H1 (cell line): ENCODE measurements around the gene NFX1. TPM values are rescaled to one million over a fixed set of nuclear protein-coding genes. Genes with fewer than 3 reads are reported as not detected.

Experiments
- CTCF ChIA-PET: fragments of 300-600 bp; sonication (Branson Sonifier 250); formaldehyde crosslinking; loops from one replicate; lab custom pipeline; 2021; ENCODE audit not compliant: partially characterized antibody; lab: Charles Lee
- POLR2A ChIA-PET: fragments of 300-600 bp; sonication (Branson Sonifier 250); formaldehyde crosslinking; loops from one replicate; lab custom pipeline; 2021; ENCODE audit warnings: inconsistent platforms; ENCODE audit not compliant: partially characterized antibody; lab: Charles Lee
- DNase-seq, 2 experiments: peaks; one replicate each; pipeline versions ENCODE4 v3.0.0 to v3.0.0-alpha.2; 2010 to 2022; ENCODE audit warnings: low spot score in 2 of 2, low read depth in 1 of 2, mixed read lengths in 1 of 2
- FAIRE-seq: peaks from 2 replicates; lab custom pipeline; 2011; peaks lifted over from hg19 to GRCh38; lab: Jason Lieb, UNC
- H2AFZ ChIP-seq: 2 replicates; pipeline ENCODE4 v1.8.1; 2012; ENCODE audit warnings: low read length, inconsistent platforms
- H2AK5ac ChIP-seq: 2 replicates; pipeline ENCODE4 v1.6.1; 2013; ENCODE audit warnings: low read depth, low read length
- H2BK120ac ChIP-seq: replicated peaks from 2 replicates; pipeline ENCODE3; 2013; ENCODE audit warnings: low read depth, low read length, inconsistent platforms
- H2BK12ac ChIP-seq: 2 replicates; pipeline ENCODE4 v1.6.1; 2013; ENCODE audit warnings: low read depth, low read length
- H2BK15ac ChIP-seq: 2 replicates; pipeline ENCODE4 v1.6.1; 2013; ENCODE audit warnings: low read length
- H2BK20ac ChIP-seq: 2 replicates; pipeline ENCODE4 v1.6.1; 2013; ENCODE audit warnings: low read length
- H2BK5ac ChIP-seq: 2 replicates; pipeline ENCODE4 v1.6.1; 2013; ENCODE audit warnings: low read depth, low read length
- H3K14ac ChIP-seq: 2 replicates; pipeline ENCODE4 v1.6.1; 2013; ENCODE audit warnings: inconsistent platforms; ENCODE audit not compliant: insufficient read length
- H3K18ac ChIP-seq: 2 replicates; pipeline ENCODE4 v1.6.1; 2013; ENCODE audit warnings: low read length; ENCODE audit errors: extremely low read depth
- H3K23ac ChIP-seq: 2 replicates; pipeline ENCODE4 v1.6.1; 2013; ENCODE audit warnings: inconsistent platforms; ENCODE audit not compliant: insufficient read length
- H3K23me2 ChIP-seq: 2 replicates; pipeline ENCODE4 v1.6.1; 2013; ENCODE audit warnings: low read depth, low read length
- H3K27ac ChIP-seq: 2 replicates; pipeline ENCODE4 v1.6.1; 2011; ENCODE audit warnings: low read depth, low read length, inconsistent platforms
- H3K27me3 ChIP-seq, 4 experiments: replicated peaks in 1 of 4; 1 replicate in 1 of 4; 2 replicates in 3 of 4; pipeline versions ENCODE4 v1.6.1 to v1.8.1; 2011 to 2013; ENCODE audit warnings: low read length in 3 of 4, mild to moderate bottlenecking in 3 of 4, inconsistent platforms in 2 of 4, mixed read lengths in 2 of 4, moderate library complexity in 1 of 4; ENCODE audit not compliant: control insufficient read depth in 3 of 4, insufficient read depth in 3 of 4; ENCODE audit errors: extremely low read depth in 1 of 4
- H3K36me3 ChIP-seq, 4 experiments: 2 replicates each; pipeline versions ENCODE4 v1.6.1 to v1.8.1; 2011 to 2013; ENCODE audit warnings: mild to moderate bottlenecking in 4 of 4, low read length in 3 of 4, moderate library complexity in 2 of 4, control low read depth in 1 of 4, inconsistent platforms in 1 of 4; ENCODE audit not compliant: insufficient read depth in 4 of 4, control insufficient read depth in 2 of 4
- H3K4ac ChIP-seq: replicated peaks from 2 replicates; pipeline ENCODE3; 2013; ENCODE audit warnings: low read length, low read depth, mixed read lengths, inconsistent platforms; ENCODE audit not compliant: insufficient read length
- H3K4me1 ChIP-seq, 4 experiments: replicated peaks in 1 of 4; 1 replicate in 1 of 4; 2 replicates in 3 of 4; pipeline versions ENCODE4 v1.6.1 to v1.8.1; 2011 to 2013; ENCODE audit warnings: low read length in 3 of 4, inconsistent platforms in 2 of 4, mixed read lengths in 1 of 4; ENCODE audit not compliant: insufficient read depth in 4 of 4, control insufficient read depth in 3 of 4
- H3K4me2 ChIP-seq, 2 experiments: 2 replicates each; pipeline versions ENCODE4 v1.6.1 to v1.8.1; 2011 to 2013; ENCODE audit warnings: low read depth in 2 of 2, low read length in 2 of 2, control low read depth in 1 of 2, inconsistent platforms in 1 of 2, mild to moderate bottlenecking in 1 of 2; ENCODE audit not compliant: insufficient read depth in 1 of 2
- H3K4me3 ChIP-seq, 4 experiments: fragments of 200-600, 300-600 bp in 1 of 4; sonication (generic), shearing (Covaris generic), sonication (Bioruptor Twin) in 1 of 4; 2 replicates each; pipeline versions ENCODE4 v1.5.1 to v1.8.1; 2011 to 2016; ENCODE audit warnings: low read length in 4 of 4, low read depth in 3 of 4, control low read depth in 2 of 4, inconsistent platforms in 2 of 4, mild to moderate bottlenecking in 2 of 4, mixed read lengths in 1 of 4, moderate library complexity in 1 of 4; ENCODE audit not compliant: insufficient read depth in 2 of 4; ENCODE audit errors: extremely low read depth in 1 of 4
- H3K56ac ChIP-seq: replicated peaks from 2 replicates; pipeline ENCODE3; 2013; ENCODE audit warnings: low read depth, mild to moderate bottlenecking, mixed read lengths, low read length, inconsistent platforms; ENCODE audit not compliant: insufficient read length
- H3K79me1 ChIP-seq: 2 replicates; pipeline ENCODE4 v1.6.1; 2013; ENCODE audit warnings: low read depth, low read length, control low read depth
- H3K79me2 ChIP-seq, 2 experiments: 2 replicates each; pipeline versions ENCODE4 v1.6.1 to v1.8.1; 2012 to 2013; ENCODE audit warnings: low read length in 2 of 2, mild to moderate bottlenecking in 2 of 2, inconsistent platforms in 1 of 2; ENCODE audit not compliant: insufficient read depth in 2 of 2, control insufficient read depth in 1 of 2
- H3K9ac ChIP-seq, 4 experiments: replicated peaks in 1 of 4; 1 replicate in 1 of 4; 2 replicates in 3 of 4; pipeline versions ENCODE4 v1.6.1 to v1.8.1; 2011 to 2013; ENCODE audit warnings: low read depth in 3 of 4, low read length in 3 of 4, control low read depth in 2 of 4, mild to moderate bottlenecking in 2 of 4, moderate library complexity in 2 of 4, inconsistent platforms in 1 of 4; ENCODE audit errors: extremely low read depth in 1 of 4
- H3K9me3 ChIP-seq, 2 experiments: 2 replicates each; pipeline versions ENCODE4 v1.6.1 to v1.8.1; 2012 to 2013; ENCODE audit warnings: mild to moderate bottlenecking in 2 of 2, moderate library complexity in 2 of 2, control low read depth in 1 of 2, inconsistent platforms in 1 of 2, low read depth in 1 of 2, low read length in 1 of 2, mixed read lengths in 1 of 2; ENCODE audit not compliant: insufficient read depth in 2 of 2
- H4K20me1 ChIP-seq, 2 experiments: replicated peaks in 1 of 2; 2 replicates each; pipeline versions ENCODE3 to v1.8.1; 2011 to 2013; ENCODE audit warnings: inconsistent platforms in 2 of 2, low read length in 2 of 2, mild to moderate bottlenecking in 1 of 2; ENCODE audit not compliant: insufficient read depth in 2 of 2, control insufficient read depth in 1 of 2
- H4K5ac ChIP-seq: 2 replicates; pipeline ENCODE4 v1.6.1; 2013; ENCODE audit warnings: low read length, low read depth, mixed read lengths, inconsistent platforms; ENCODE audit not compliant: insufficient read length
- H4K8ac ChIP-seq: 2 replicates; pipeline ENCODE4 v1.8.0; 2013; ENCODE audit warnings: mild to moderate bottlenecking, moderate library complexity, low read length, inconsistent platforms; ENCODE audit not compliant: insufficient read depth; ENCODE audit errors: extremely low read depth
- H4K91ac ChIP-seq: replicated peaks from 2 replicates; pipeline ENCODE3; 2013; ENCODE audit warnings: low read length, mixed read lengths, inconsistent platforms; ENCODE audit not compliant: insufficient read length
- EZH2 ChIP-seq: fragments of 200-600 bp; sonication (generic); IDR thresholded peaks from 2 replicates; pipeline ENCODE4 v1.7.1; 2012; ENCODE audit warnings: low read depth, mild to moderate bottlenecking, moderate library complexity, low read length, inconsistent platforms; ENCODE audit not compliant: severe bottlenecking
- JUN ChIP-seq: IDR thresholded peaks from 2 replicates; pipeline ENCODE4 v1.6.1; 2011; ENCODE audit warnings: low read depth, mild to moderate bottlenecking, improper control_type of control experiment, low read length
- POLR2AphosphoS5 ChIP-seq: IDR thresholded peaks from 2 replicates; pipeline ENCODE4 v1.6.1; 2011; ENCODE audit warnings: low read depth, low read length
- RAD21 ChIP-seq, 2 experiments: IDR thresholded peaks in 1 of 2; conservative IDR thresholded peaks in 1 of 2; 2 replicates each; pipeline ENCODE4 v1.6.1; 2011; ENCODE audit warnings: low read depth in 2 of 2, low read length in 2 of 2, improper control_type of control experiment in 1 of 2, inconsistent platforms in 1 of 2, mild to moderate bottlenecking in 1 of 2, moderate library complexity in 1 of 2
- SRF ChIP-seq: IDR thresholded peaks from 2 replicates; pipeline ENCODE4 v1.6.1; 2011; ENCODE audit warnings: mild to moderate bottlenecking, low read depth, low read length, moderate library complexity
- WGBS, 2 experiments: shearing (Covaris generic) in 1 of 2; methylation state at CpG; one replicate each; pipeline versions ENCODE4 v1.1.6 to v1.1.7; 2013 to 2015; ENCODE audit warnings: low lambda C conversion rate in 2 of 2, mixed read lengths in 2 of 2, inconsistent platforms in 1 of 2, low coverage in 1 of 2, missing lambda C conversion rate in 1 of 2; ENCODE audit not compliant: insufficient replicate concordance in 2 of 2, insufficient coverage in 1 of 2, insufficient read length in 1 of 2; ENCODE audit errors: extremely low coverage in 1 of 2, missing lambda C conversion rate in 1 of 2; 5-methylcytosine and 5-hydroxymethylcytosine counted together
- polyA plus RNA-seq, 7 experiments: library from polyadenylated mRNA; depleted of rRNA in 3 of 7; stranded (reverse) in 5 of 7; unstranded in 2 of 7; fragments of >200 nt in 5 of 7; fragments of 200-250 nt in 2 of 7; gene quantifications; 1 replicate in 5 of 7; 2 replicates in 1 of 7; 4 replicates in 1 of 7; pipeline versions ENCODE4 v1.2.1 to v1.2.3, GENCODE V29; 2011 to 2013; ENCODE audit warnings: missing spikeins in 2 of 7, mixed read lengths in 2 of 7
- total RNA-seq: library from RNA; stranded (reverse); fragmentation: NEBNext Ultra II Directional; extraction: Animal tissue kit (Norgen Biotek cat#: 25700); gene quantifications from 2 replicates; pipeline ENCODE4 v1.2.1, GENCODE V29; 2021

NFX1 gene
- total and polyA plus RNA-seq, 2 of the 8 experiments (the other 6 are each of a cell fraction or from before 2014, with no cell fraction given), result 19.4 to 28.4 TPM

DNA sequence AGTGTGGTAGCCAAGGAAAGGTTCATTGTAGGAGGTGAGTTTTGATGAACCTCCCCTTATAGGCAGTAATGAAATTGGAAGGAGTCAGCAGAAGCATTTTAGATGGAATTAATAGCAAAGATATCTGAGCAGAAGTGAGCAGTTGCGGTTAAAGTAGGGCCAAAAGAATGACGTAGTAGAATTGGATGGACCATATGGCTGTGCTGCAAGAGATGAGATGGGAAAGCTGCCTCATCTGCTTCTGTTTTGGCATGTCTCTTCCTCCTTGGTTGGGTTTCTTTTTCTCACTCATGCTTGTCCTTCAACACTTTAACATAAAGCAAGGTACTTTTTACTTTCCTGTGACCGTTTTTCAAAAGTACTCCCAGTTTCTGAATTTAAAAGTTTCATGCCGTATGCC lies 56.2 kb downstream of the NFX1 start:
- H3K4me1 ChIP-seq, result no peaks in the 10 kb centered on the region
- no peak for FAIRE-seq
- peaks cover 2 to 3% of the 10 kb centered on the region in 2 experiments for H4K20me1 ChIP-seq
- H3K9me3 ChIP-seq, result no peaks in the 10 kb centered on the region
- peaks cover 15 to 51% (median 37%) of the 10 kb centered on the region in 4 experiments for H3K36me3 ChIP-seq
- no peak overlapping the region for H2AFZ ChIP-seq
- DNase-seq, result no peak
- H2BK120ac ChIP-seq, result no peak overlapping the region
- no peak overlapping the region for H3K4ac ChIP-seq
- H2BK12ac ChIP-seq, result no peak overlapping the region
- no peaks in the 10 kb centered on the region for H3K23me2 ChIP-seq
- H3K27ac ChIP-seq, result no peak overlapping the region
- no peak overlapping the region for H4K8ac ChIP-seq
- no peak overlapping the region for H4K91ac ChIP-seq
- H3K4me3 ChIP-seq, result no peak overlapping the region
- POLR2A ChIA-PET, result no interaction called here
- H3K18ac ChIP-seq, result no peak overlapping the region
- H2BK15ac ChIP-seq, result no peak overlapping the region
- H4K5ac ChIP-seq, result no peak overlapping the region
- no peak overlapping the region for H3K56ac ChIP-seq
- no peak overlapping the region for H3K4me2 ChIP-seq
- H3K9ac ChIP-seq, result no peak overlapping the region
- WGBS, 2 experiments, result 96% methylated on average over 4 of the region's 4 CpGs; no CpG with 5 or more reads in 1 of the 2 experiments
- CTCF ChIA-PET, result no interaction called here
- H2BK20ac ChIP-seq, result no peak overlapping the region
- H3K27me3 ChIP-seq, result no peaks in the 10 kb centered on the region
- H3K79me2 ChIP-seq, result no peaks in the 10 kb centered on the region
- H3K14ac ChIP-seq, result no peak overlapping the region
- no peak overlapping the region for H3K23ac ChIP-seq
- H2BK5ac ChIP-seq, result no peak overlapping the region
- H2AK5ac ChIP-seq, result no peak overlapping the region
- no peaks in the 10 kb centered on the region for H3K79me1 ChIP-seq
- TF ChIP-seq EZH2, result no peak
- no peak for TF ChIP-seq RAD21 (IDR thresholded peaks at IDR 0.05 in 1 of 2, conservative IDR thresholded peaks at IDR 0.05 in 1 of 2; ENCODE audit: low read depth in 2 of 2, low read length in 2 of 2)
- no peak for TF ChIP-seq JUN
- no peak for TF ChIP-seq POLR2AphosphoS5
- no peak for TF ChIP-seq SRF
